Measurements from ENCODE around the gene UGT2B15.

- TF ChIP-seq, protein P1, sequence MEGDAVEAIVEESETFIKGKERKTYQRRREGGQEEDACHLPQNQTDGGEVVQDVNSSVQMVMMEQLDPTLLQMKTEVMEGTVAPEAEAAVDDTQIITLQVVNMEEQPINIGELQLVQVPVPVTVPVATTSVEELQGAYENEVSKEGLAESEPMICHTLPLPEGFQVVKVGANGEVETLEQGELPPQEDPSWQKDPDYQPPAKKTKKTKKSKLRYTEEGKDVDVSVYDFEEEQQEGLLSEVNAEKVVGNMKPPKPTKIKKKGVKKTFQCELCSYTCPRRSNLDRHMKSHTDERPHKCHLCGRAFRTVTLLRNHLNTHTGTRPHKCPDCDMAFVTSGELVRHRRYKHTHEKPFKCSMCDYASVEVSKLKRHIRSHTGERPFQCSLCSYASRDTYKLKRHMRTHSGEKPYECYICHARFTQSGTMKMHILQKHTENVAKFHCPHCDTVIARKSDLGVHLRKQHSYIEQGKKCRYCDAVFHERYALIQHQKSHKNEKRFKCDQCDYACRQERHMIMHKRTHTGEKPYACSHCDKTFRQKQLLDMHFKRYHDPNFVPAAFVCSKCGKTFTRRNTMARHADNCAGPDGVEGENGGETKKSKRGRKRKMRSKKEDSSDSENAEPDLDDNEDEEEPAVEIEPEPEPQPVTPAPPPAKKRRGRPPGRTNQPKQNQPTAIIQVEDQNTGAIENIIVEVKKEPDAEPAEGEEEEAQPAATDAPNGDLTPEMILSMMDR (IDR thresholded peaks at IDR 0.05): no peak
- TF ChIP-seq POLR2AphosphoS5 (IDR thresholded peaks at IDR 0.05; ENCODE audit: low read depth, low read length): no peak
These were observed 15.3 kb downstream of the UGT2B15 start for GRCh38 chr4:68654946-68655721.
